ENCODE data around the gene TFAP2E.

Gene TFAP2E

GRCh38 chr1:35598895-35599294 is 25.8 kb downstream of the TFAP2E start:
- no peak for DNase-seq

GRCh38 chr1:35599411-35599810 is 26.3 kb downstream of the TFAP2E start:
- DNase-seq: no peak

- DNase-seq: no peak
Measured at GRCh38 chr1:35600593-35600992, 27.5 kb downstream of the TFAP2E start.

- DNase-seq: no peak
Measured at GRCh38 chr1:35603468-35603867, 30.4 kb downstream of the TFAP2E start.

GRCh38 chr1:35603941-35604340 is 30.8 kb downstream of the TFAP2E start:
- no peak for DNase-seq

- DNase-seq: no peak
Measured at GRCh38 chr1:35605071-35605866, 32.2 kb downstream of the TFAP2E start.

- no peak for DNase-seq
Measured at GRCh38 chr1:35605867-35606182, 32.7 kb downstream of the TFAP2E start.

- DNase-seq: no peak
Measured at GRCh38 chr1:35611655-35612054, 38.5 kb downstream of the TFAP2E start.

- no peak for DNase-seq
Measured at GRCh38 chr1:35615440-35615839, 42.3 kb downstream of the TFAP2E start.

GRCh38 chr1:35619237-35620121 is 46.4 kb downstream of the TFAP2E start:
- DNase-seq: no peak

GRCh38 chr1:35622510-35623178 is 49.5 kb downstream of the TFAP2E start:
- no peak for DNase-seq

GRCh38 chr1:35623832-35624231 is 50.7 kb downstream of the TFAP2E start:
- DNase-seq: no peak

- DNase-seq: no peak
Measured at GRCh38 chr1:35629051-35629450, 55.9 kb downstream of the TFAP2E start.

GRCh38 chr1:35631396-35631795 is 58.3 kb downstream of the TFAP2E start:
- no peak for DNase-seq

GRCh38 chr1:35633547-35633946 is 60.4 kb downstream of the TFAP2E start:
- no peak for DNase-seq

- DNase-seq: peak; percentile 56
Measured at GRCh38 chr1:35637401-35637809, 64.3 kb downstream of the TFAP2E start.

GRCh38 chr1:35640380-35641232 is 67.5 kb downstream of the TFAP2E start:
- peak; percentile 12 for DNase-seq

- DNase-seq: peak; percentile 97
Measured at GRCh38 chr1:35641233-35641866, 68.2 kb downstream of the TFAP2E start, which contains the start of gene PSMB2. Gene PSMB2 (minus strand): TSS chr1:35641526. CDS start chr1:35641432, 94 bp downstream.

- peak; percentile 10 for DNase-seq
Measured at GRCh38 chr1:35642471-35642955, 69.4 kb downstream of the TFAP2E start.

GRCh38 chr1:35644204-35644603 is 71.1 kb downstream of the TFAP2E start:
- DNase-seq: no peak
